ENCODE results near the gene DCAF12L1. TPM values are rescaled to one million over a fixed set of nuclear protein-coding genes. Genes with fewer than 3 reads are reported as not detected.

DCAF12L1 gene
- total RNA-seq = not detected in 2 replicates

GRCh38 chrX:126552313-126553022, at the start of gene DCAF12L1:
TSS of gene DCAF12L1 (minus strand) at chrX:126552814. CDS start at chrX:126552608, 206 bp downstream.
- intact Hi-C loops (cut with micrococcal nuclease) = no loop called here

GRCh38 chrX:126580877-126581276, 28.3 kb upstream of the DCAF12L1 start:
- intact Hi-C loops (cut with micrococcal nuclease) = no loop called here

GRCh38 chrX:126575911-126576310, 23.3 kb upstream of the DCAF12L1 start:
- intact Hi-C loops (cut with micrococcal nuclease) = no loop called here

GRCh38 chrX:126557151-126557550, 4.5 kb upstream of the DCAF12L1 start:
- intact Hi-C loops (cut with micrococcal nuclease) = no loop called here

- intact Hi-C loops (cut with micrococcal nuclease) = no loop called here
Observed at GRCh38 chrX:126551725-126552312, 795 bp downstream of the DCAF12L1 start.

GRCh38 chrX:126551306-126551705, 1.3 kb downstream of the DCAF12L1 start:
- intact Hi-C loops (cut with micrococcal nuclease) = no loop called here

GRCh38 chrX:126550816-126551215, 1.8 kb downstream of the DCAF12L1 start:
- intact Hi-C loops (cut with micrococcal nuclease) = no loop called here

GRCh38 chrX:126509923-126510322, 42.7 kb downstream of the DCAF12L1 start:
- intact Hi-C loops (cut with micrococcal nuclease) = no loop called here
